Stimulated activated CD4-positive, alpha-beta T cell treated with anti-CD3 and anti-CD28 coated beads, Interleukin-1b, Interleukin-23, amount 100 ng/mL, for 48 hours (primary cell): ENCODE data around the gene PIK3CD.

Experiments
- DNase-seq: peaks from one replicate; pipeline ENCODE4 v3.0.0-alpha.2; 2020

The PIK3CD gene

GRCh38 chr1:9720785-9721605, 69.5 kb downstream of the PIK3CD start:
- no peak for DNase-seq

GRCh38 chr1:9721606-9722377, 70.3 kb downstream of the PIK3CD start:
- DNase-seq = peak; percentile 67

GRCh38 chr1:9722378-9722749, 70.8 kb downstream of the PIK3CD start:
- no peak for DNase-seq

GRCh38 chr1:9723068-9723805, 71.7 kb downstream of the PIK3CD start:
- no peak for DNase-seq

GRCh38 chr1:9723926-9724325, 72.4 kb downstream of the PIK3CD start:
- DNase-seq = no peak

- peak; percentile 70 for DNase-seq
Measured at GRCh38 chr1:9724706-9725476, 73.4 kb downstream of the PIK3CD start.

GRCh38 chr1:9726406-9726805, 74.9 kb downstream of the PIK3CD start:
- DNase-seq = no peak

- no peak for DNase-seq
Measured at GRCh38 chr1:9726905-9727595, 75.5 kb downstream of the PIK3CD start.

GRCh38 chr1:9728451-9729295, 77.1 kb downstream of the PIK3CD start:
- DNase-seq = peak; percentile 82

- no peak for DNase-seq
Measured at GRCh38 chr1:9729523-9729922, 78.0 kb downstream of the PIK3CD start.

GRCh38 chr1:9730096-9730901, 78.8 kb downstream of the PIK3CD start:
- DNase-seq = no peak

- DNase-seq = no peak
Measured at GRCh38 chr1:9731051-9731537, 79.6 kb downstream of the PIK3CD start.

GRCh38 chr1:9731561-9731960, 80.0 kb downstream of the PIK3CD start:
- DNase-seq = no peak

GRCh38 chr1:9732123-9732971, 80.8 kb downstream of the PIK3CD start:
- no peak for DNase-seq

GRCh38 chr1:9733160-9733789, 81.7 kb downstream of the PIK3CD start:
- DNase-seq = no peak

GRCh38 chr1:9735800-9736199, 84.3 kb downstream of the PIK3CD start:
- DNase-seq = no peak

GRCh38 chr1:9736241-9736640, 84.7 kb downstream of the PIK3CD start:
- DNase-seq = no peak

- DNase-seq = no peak
Measured at GRCh38 chr1:9737057-9737456, 85.5 kb downstream of the PIK3CD start.

- no peak for DNase-seq
Measured at GRCh38 chr1:9737671-9738070, 86.1 kb downstream of the PIK3CD start.
